PFSK-1 (cell line): ENCODE measurements around the gene SLC25A47.

ENCODE experiments used
- POLR2AphosphoS5 ChIP-seq: IDR thresholded peaks from 2 replicates; pipeline ENCODE4 v1.6.1; 2012; ENCODE audit warnings: low read depth, mild to moderate bottlenecking, control low read depth, low read length, moderate library complexity
- TAF1 ChIP-seq: IDR thresholded peaks from 2 replicates; pipeline ENCODE4 v1.6.1; 2012; ENCODE audit warnings: low read length, control low read depth, borderline replicate concordance; ENCODE audit not compliant: insufficient read depth

DNA sequence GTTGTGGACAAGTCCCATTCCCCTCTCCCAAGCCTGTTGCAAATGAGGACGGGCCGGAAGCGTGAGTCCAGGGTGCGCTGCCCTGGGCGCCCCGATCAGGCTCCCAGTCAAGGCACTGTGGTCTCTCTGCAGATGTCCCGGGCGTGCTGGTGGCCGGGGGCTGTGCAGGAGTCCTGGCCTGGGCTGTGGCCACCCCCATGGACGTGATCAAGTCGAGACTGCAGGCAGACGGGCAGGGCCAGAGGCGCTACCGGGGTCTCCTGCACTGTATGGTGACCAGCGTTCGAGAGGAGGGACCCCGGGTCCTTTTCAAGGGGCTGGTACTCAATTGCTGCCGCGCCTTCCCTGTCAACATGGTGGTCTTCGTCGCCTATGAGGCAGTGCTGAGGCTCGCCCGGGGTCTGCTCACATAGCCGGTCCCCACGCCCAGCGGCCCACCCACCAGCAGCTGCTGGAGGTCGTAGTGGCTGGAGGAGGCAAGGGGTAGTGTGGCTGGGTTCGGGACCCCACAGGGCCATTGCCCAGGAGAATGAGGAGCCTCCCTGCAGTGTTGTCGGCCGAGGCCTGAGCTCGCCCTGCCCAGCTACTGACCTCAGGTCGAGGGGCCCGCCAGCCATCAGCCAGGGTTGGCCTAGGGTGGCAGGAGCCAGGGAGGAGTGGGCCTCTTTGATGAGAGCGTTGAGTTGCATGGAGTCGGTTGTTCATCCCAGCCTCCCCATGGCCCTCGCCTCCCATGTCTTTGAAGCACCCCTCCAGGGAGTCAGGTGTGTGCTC lies 6.3 kb downstream of the SLC25A47 start:
- TF ChIP-seq POLR2AphosphoS5 (no peak), TAF1 (no peak)
